HEK293 (cell line): Measurements from ENCODE around the gene KRTCAP2.

Experiments
- BCL11B ChIP-seq: fragments of 450-650 bp; formaldehyde crosslinking; IDR thresholded peaks from 2 replicates; pipeline ENCODE4 v1.5.1; 2016; ENCODE audit warnings: low read depth, missing biosample characterization, missing genetic modification characterization
- CTCF ChIP-seq: fragments of 450-650 bp; formaldehyde crosslinking; IDR thresholded peaks from 2 replicates; pipeline ENCODE4 v1.5.1; 2016; ENCODE audit warnings: missing biosample characterization, missing genetic modification characterization
- KLF1 ChIP-seq: fragments of 450-650 bp; formaldehyde crosslinking; IDR thresholded peaks from 2 replicates; pipeline ENCODE4 v1.5.1; 2016; ENCODE audit warnings: missing biosample characterization, missing genetic modification characterization
- MZF1 ChIP-seq: fragments of 450-650 bp; formaldehyde crosslinking; IDR thresholded peaks from 2 replicates; pipeline ENCODE4 v1.5.1; 2017; ENCODE audit warnings: missing biosample characterization, missing genetic modification characterization, borderline replicate concordance
- ZNF274 ChIP-seq, 2 experiments: fragments of 200-500 bp in 1 of 2; fragments of 450-650 bp in 1 of 2; sonication (Bioruptor generic) in 1 of 2; formaldehyde crosslinking in 1 of 2; IDR thresholded peaks; 2 replicates each; pipeline versions ENCODE4 v1.5.1 to v1.6.1; 2014 to 2016; ENCODE audit warnings: borderline replicate concordance in 1 of 2, inconsistent platforms in 1 of 2, low read length in 1 of 2, missing biosample characterization in 1 of 2, missing genetic modification characterization in 1 of 2
- ZNF398 ChIP-seq: fragments of 450-650 bp; formaldehyde crosslinking; IDR thresholded peaks from 2 replicates; pipeline ENCODE4 v1.5.1; 2017; ENCODE audit warnings: missing biosample characterization, missing genetic modification characterization
- ZNF426 ChIP-seq: fragments of 450-650 bp; formaldehyde crosslinking; IDR thresholded peaks from 2 replicates; pipeline ENCODE4 v1.5.1; 2017; ENCODE audit warnings: missing biosample characterization, missing genetic modification characterization, mild to moderate bottlenecking, inconsistent platforms, moderate library complexity
- ZNF510 ChIP-seq: fragments of 450-650 bp; formaldehyde crosslinking; IDR thresholded peaks from 2 replicates; pipeline ENCODE4 v1.5.1; 2018; ENCODE audit warnings: mild to moderate bottlenecking, missing genetic modification characterization, missing biosample characterization; ENCODE audit not compliant: insufficient replicate concordance
- ZNF549 ChIP-seq: fragments of 450-650 bp; IDR thresholded peaks from 2 replicates; pipeline ENCODE4 v1.5.1; 2018; ENCODE audit warnings: missing biosample characterization, missing genetic modification characterization, mild to moderate bottlenecking, inconsistent platforms, moderate library complexity
- ZNF692 ChIP-seq: fragments of 450-650 bp; formaldehyde crosslinking; IDR thresholded peaks from 2 replicates; pipeline ENCODE4 v1.5.1; 2016; ENCODE audit warnings: missing biosample characterization, missing genetic modification characterization
- ZSCAN30 ChIP-seq: fragments of 450-650 bp; IDR thresholded peaks from 2 replicates; pipeline ENCODE4 v1.5.1; 2018; ENCODE audit warnings: missing biosample characterization, mild to moderate bottlenecking, missing genetic modification characterization, moderate library complexity
- TF ChIP-seq, protein P1 (sequence below): fragments of 450-650 bp; formaldehyde crosslinking; IDR thresholded peaks from 2 replicates; pipeline ENCODE4 v1.5.1; 2016; ENCODE audit warnings: missing biosample characterization, missing genetic modification characterization

GRCh38 chr1:155191904-155192303 lies 18.8 kb upstream of the KRTCAP2 start:
- TF ChIP-seq ZNF274 (IDR thresholded peaks at IDR 0.05; ENCODE audit: low read length): no peak
- TF ChIP-seq ZNF274 (tag by site-specific recombination; IDR thresholded peaks at IDR 0.05; ENCODE audit: borderline replicate concordance): no peak
- no peak for TF ChIP-seq ZNF692 (tag by site-specific recombination)
- no peak for TF ChIP-seq ZNF398 (tag by site-specific recombination)
- TF ChIP-seq CTCF (tag by site-specific recombination): no peak
- TF ChIP-seq, protein P1, sequence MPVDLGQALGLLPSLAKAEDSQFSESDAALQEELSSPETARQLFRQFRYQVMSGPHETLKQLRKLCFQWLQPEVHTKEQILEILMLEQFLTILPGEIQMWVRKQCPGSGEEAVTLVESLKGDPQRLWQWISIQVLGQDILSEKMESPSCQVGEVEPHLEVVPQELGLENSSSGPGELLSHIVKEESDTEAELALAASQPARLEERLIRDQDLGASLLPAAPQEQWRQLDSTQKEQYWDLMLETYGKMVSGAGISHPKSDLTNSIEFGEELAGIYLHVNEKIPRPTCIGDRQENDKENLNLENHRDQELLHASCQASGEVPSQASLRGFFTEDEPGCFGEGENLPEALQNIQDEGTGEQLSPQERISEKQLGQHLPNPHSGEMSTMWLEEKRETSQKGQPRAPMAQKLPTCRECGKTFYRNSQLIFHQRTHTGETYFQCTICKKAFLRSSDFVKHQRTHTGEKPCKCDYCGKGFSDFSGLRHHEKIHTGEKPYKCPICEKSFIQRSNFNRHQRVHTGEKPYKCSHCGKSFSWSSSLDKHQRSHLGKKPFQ (tag by site-specific recombination): no peak
- no peak for TF ChIP-seq ZNF549 (tag by site-specific recombination)
- TF ChIP-seq MZF1 (tag by site-specific recombination): no peak
- TF ChIP-seq ZNF510 (tag by site-specific recombination): no peak
- TF ChIP-seq ZNF426: no peak
- no peak for TF ChIP-seq KLF1 (tag by site-specific recombination)
- no peak for TF ChIP-seq BCL11B (tag by site-specific recombination)
- TF ChIP-seq ZSCAN30 (tag by site-specific recombination): no peak
